ENCODE results near the gene TASP1. TPM values are rescaled to one million over a fixed set of nuclear protein-coding genes. Genes with fewer than 3 reads are reported as not detected.
A peak's percentile ranks its signal among the peaks of the same experiment; 100 is the strongest.
"Not testable (repeated sequence)": the region's sequence is repeated elsewhere in the genome, so short reads cannot be mapped to it uniquely, and the experiment has no call there.

TASP1 gene
- total RNA-seq, 1 donor from 2014 or later: 9.6 TPM

DNA sequence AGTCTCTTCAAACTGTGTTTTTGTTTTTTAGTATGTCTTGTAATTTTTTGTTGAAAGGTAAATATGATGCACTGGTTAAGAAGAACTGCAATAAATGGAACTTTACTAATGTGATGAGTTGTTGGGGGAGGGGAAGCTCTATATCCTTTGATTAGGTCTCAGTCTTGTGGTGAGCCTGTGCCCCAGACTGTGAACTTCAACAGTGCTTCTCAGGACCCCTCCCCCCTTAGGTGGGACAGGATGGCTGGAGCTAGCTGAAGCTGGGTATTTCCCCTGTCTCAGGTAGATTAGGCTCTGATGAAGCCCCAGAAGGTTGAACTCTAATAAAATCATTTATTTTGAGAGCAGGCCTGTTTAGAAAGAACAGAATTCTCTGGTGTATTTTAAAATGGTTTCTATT lies 31.4 kb upstream of the TASP1 start:
- DNase-seq (ENCODE audit: low spot score): no peak
- Mint-ChIP-seq H3K36me3 (ENCODE audit: low read depth) (no peaks in the 10 kb centered on the region), H3K4me1 (ENCODE audit: low read depth) (no peaks in the 10 kb centered on the region), H3K9me3 (no peaks in the 10 kb centered on the region), H3K4me3 (ENCODE audit: low read depth) (no peak overlapping the region), H3K27me3 (ENCODE audit: low read depth) (peaks cover 9% of the 10 kb centered on the region), H3K27ac (no peak overlapping the region)
- intact Hi-C loops (cut with micrococcal nuclease): no loop called here

DNA sequence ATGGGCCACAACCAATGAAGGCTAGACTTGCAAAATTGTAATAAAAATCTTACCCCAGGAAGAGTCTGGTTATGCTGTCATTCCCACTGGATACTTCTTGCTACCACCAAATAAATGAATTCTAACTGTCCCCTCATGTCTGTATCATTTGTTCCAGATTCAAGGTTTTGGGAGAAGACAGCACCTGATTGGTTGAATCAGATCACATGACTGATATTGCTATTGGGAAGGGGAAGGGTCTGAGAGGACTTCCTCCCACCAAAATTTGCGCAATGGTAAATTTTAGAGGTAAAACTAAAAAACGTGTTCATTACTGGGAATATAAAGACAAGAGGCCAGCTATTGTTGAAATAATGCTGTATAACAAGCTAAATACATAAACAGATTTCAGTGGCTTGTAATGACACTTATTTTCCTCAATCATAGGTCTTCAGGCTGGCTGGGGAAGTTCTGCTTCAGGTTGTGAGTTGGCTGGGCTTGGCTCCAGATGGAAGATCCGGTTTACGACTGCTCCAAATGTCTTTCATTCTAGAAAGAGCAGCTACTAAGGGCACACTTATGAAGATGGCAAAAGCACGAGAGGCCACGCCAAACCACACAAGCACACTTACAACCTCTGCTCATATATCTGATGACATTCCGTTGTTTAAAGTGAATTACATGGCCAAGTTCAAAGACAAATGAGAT lies 27.1 kb upstream of the TASP1 start:
- Mint-ChIP-seq H3K36me3 (ENCODE audit: low read depth) (no peaks in the 10 kb centered on the region), H3K4me3 (ENCODE audit: low read depth) (no peak overlapping the region), H3K27me3 (ENCODE audit: low read depth) (peaks cover 9% of the 10 kb centered on the region), H3K9me3 (no peaks in the 10 kb centered on the region), H3K27ac (no peak overlapping the region), H3K4me1 (ENCODE audit: low read depth) (no peaks in the 10 kb centered on the region)
- no peak for DNase-seq (ENCODE audit: low spot score)
- intact Hi-C loops (cut with micrococcal nuclease): no loop called here

DNA sequence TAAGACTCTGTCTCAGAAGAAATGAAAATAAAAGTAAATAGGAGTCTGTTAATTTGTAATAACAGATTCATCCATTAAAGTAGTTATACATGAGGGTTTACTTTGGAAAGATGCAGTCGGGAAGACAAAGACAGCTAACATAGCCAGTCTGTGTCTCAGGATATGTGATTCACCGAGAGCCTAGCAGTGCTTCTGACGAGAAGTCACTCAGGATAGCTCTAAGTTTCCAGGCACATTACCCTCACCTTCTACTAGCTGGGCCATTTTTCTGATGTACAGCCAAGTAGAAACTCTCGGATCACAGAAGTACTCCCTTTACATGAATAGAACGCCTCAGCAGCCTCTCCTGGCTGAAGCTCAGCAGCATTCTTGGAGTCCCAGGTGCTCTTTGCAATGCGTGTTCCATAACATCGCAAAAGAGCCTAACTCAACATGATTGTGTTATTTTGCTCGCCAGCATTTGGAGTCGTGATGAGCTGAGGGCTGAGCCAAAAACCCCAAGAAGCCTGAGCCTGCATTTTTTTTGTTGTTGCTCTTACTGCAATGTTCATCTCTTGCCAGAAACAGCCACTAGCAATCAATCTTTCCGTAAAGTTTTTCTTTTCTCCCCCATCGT lies 22.4 kb upstream of the TASP1 start:
- H3K4me1 Mint-ChIP-seq (ENCODE audit: low read depth): no peaks in the 10 kb centered on the region
- intact Hi-C loops (cut with micrococcal nuclease): no loop called here
- no peak for DNase-seq (ENCODE audit: low spot score)
- no peaks in the 10 kb centered on the region for H3K27me3 Mint-ChIP-seq (ENCODE audit: low read depth)
- H3K36me3 Mint-ChIP-seq (ENCODE audit: low read depth): no peaks in the 10 kb centered on the region
- no peak overlapping the region for H3K4me3 Mint-ChIP-seq (ENCODE audit: low read depth)
- H3K9me3 Mint-ChIP-seq: no peaks in the 10 kb centered on the region
- H3K27ac Mint-ChIP-seq: no peak overlapping the region

DNA sequence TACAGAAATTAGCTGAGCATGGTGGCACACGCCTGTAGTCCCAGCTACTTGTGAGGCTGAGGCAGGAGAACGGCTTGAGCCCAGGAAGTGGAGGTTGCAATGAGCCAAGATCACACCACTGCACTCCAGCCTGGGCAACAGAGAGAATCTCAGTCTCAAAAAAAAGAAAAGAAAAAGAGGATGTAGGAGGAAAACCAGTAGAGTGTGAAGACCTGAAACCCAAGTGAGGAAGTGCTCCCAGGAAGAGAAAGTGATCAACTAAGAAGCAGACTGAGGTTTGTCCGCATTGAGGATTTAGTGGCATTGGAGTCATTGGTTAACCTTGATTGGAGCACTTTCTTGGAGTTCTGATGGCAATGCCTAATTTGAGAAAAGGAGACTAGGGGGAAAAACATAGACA lies 20.6 kb upstream of the TASP1 start:
- no peak for DNase-seq (ENCODE audit: low spot score)
- H3K4me1 Mint-ChIP-seq (ENCODE audit: low read depth): no peaks in the 10 kb centered on the region
- no peak overlapping the region for H3K27ac Mint-ChIP-seq
- H3K9me3 Mint-ChIP-seq: no peaks in the 10 kb centered on the region
- intact Hi-C loops (cut with micrococcal nuclease): no loop called here
- peaks cover 2% of the 10 kb centered on the region for H3K27me3 Mint-ChIP-seq (ENCODE audit: low read depth)
- H3K36me3 Mint-ChIP-seq (ENCODE audit: low read depth): no peaks in the 10 kb centered on the region
- no peak overlapping the region for H3K4me3 Mint-ChIP-seq (ENCODE audit: low read depth)

DNA sequence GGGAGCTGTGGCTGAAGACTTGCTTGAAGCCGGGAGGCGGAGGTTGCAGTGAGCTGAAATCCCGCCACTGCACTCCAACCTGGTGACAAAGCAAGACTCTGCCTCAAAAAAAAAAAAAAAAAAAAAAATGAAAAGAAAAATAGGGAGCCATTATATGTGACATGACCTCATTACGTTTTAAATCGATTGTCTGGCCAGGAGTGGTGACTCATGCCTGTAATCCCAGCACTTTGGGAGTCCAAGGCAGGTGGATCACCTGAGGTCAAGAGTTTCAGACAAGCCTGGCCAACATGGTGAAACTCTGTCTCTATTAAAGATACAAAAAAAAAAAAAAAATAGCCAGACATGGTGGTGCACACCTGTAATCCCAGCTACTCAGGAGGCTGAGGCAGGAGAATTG lies 19.3 kb upstream of the TASP1 start:
- intact Hi-C loops (cut with micrococcal nuclease); H3K4me1 Mint-ChIP-seq (ENCODE audit: low read depth); H3K27me3 Mint-ChIP-seq (ENCODE audit: low read depth); H3K27ac Mint-ChIP-seq; H3K9me3 Mint-ChIP-seq; H3K36me3 Mint-ChIP-seq (ENCODE audit: low read depth); DNase-seq (ENCODE audit: low spot score); H3K4me3 Mint-ChIP-seq (ENCODE audit: low read depth): not testable (repeated sequence)

DNA sequence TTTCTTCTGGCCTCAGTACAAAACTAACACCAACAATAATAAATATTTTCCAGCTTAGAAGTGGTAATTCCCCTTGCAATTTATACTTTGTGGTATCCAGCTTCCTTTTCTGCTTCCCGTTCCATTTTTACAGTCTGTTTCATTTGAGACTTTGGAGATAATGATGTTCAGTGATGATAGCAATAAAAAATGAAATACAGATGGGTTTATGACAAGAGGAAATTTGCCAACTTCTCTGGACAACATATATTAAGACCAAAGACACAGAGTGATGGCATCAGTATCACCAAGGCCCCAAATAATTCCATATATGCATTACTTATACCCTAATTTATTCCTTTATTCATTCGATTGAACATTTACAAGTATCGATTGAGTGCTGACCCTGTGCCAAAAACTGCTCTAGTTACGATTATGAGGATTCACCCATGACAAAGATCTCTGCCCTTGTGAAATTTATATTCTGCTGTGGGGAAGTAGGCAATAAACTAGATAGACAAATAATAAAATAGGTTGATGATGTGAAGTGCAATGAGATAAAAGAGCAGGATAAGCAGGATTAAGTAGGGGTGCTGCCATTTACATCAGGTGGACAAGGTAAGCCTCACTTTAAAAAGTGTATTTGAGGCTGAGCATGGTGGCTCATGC lies 18.1 kb upstream of the TASP1 start:
- no peak for DNase-seq (ENCODE audit: low spot score)
- Mint-ChIP-seq H3K4me3 (ENCODE audit: low read depth) (no peak overlapping the region), H3K27ac (no peak overlapping the region), H3K4me1 (ENCODE audit: low read depth) (no peaks in the 10 kb centered on the region), H3K36me3 (ENCODE audit: low read depth) (no peaks in the 10 kb centered on the region), H3K9me3 (no peaks in the 10 kb centered on the region), H3K27me3 (ENCODE audit: low read depth) (peaks cover 5% of the 10 kb centered on the region)
- intact Hi-C loops (cut with micrococcal nuclease): no loop called here

DNA sequence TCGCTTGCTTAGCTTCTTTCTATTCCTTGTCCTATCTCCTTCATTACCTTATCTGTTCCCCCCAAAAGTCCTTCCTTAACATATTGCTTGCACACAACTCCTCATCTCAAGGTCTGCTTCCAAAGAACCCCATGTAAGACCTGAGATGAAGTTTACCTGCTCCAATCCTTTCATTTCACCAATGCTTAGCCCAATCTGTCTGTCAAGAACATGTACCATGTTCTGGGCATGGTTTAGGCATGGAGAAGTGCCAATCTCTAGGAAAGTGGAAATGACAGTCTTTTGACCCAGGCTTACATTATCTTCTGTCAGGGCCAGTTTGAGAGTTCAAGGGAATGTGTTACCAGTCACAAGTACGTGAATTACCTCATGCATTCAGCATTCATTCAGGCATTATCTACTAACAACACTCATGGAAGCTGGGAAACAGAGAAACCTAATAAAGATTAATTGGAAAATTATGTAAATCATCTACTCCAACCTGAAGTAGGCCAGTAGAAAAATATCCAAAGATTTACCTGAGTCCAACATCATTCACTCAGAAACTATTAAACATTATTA lies 15.8 kb upstream of the TASP1 start:
- no peaks in the 10 kb centered on the region for H3K9me3 Mint-ChIP-seq
- H3K36me3 Mint-ChIP-seq (ENCODE audit: low read depth): no peaks in the 10 kb centered on the region
- peaks cover 5% of the 10 kb centered on the region for H3K27me3 Mint-ChIP-seq (ENCODE audit: low read depth)
- intact Hi-C loops (cut with micrococcal nuclease): no loop called here
- no peaks in the 10 kb centered on the region for H3K4me1 Mint-ChIP-seq (ENCODE audit: low read depth)
- no peak for DNase-seq (ENCODE audit: low spot score)
- H3K4me3 Mint-ChIP-seq (ENCODE audit: low read depth): no peak overlapping the region
- H3K27ac Mint-ChIP-seq: no peak overlapping the region

DNA sequence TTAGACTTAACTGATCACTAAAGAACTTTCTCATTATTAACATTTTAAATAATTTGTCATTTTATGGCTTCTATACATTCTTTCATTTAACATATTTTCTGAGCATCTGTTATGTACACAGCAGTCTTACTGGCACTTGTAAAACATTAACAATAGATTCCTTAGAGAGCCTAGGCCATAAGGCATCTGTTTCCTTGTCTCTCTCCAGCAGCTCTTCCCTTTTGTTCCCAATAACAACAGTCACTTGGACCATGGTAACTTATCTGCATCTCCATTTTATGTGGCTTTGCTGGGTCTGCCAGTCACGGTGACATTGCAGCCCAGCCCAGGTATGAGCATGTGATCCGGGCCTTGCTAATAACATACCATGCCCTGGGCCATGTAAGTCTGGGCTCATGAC lies 11.7 kb upstream of the TASP1 start:
- H3K4me1 Mint-ChIP-seq (ENCODE audit: low read depth): no peaks in the 10 kb centered on the region
- H3K36me3 Mint-ChIP-seq (ENCODE audit: low read depth): no peaks in the 10 kb centered on the region
- no peak overlapping the region for H3K27ac Mint-ChIP-seq
- no peak overlapping the region for H3K4me3 Mint-ChIP-seq (ENCODE audit: low read depth)
- no peaks in the 10 kb centered on the region for H3K9me3 Mint-ChIP-seq
- DNase-seq (ENCODE audit: low spot score): no peak
- peaks cover 7% of the 10 kb centered on the region for H3K27me3 Mint-ChIP-seq (ENCODE audit: low read depth)
- intact Hi-C loops (cut with micrococcal nuclease): no loop called here

DNA sequence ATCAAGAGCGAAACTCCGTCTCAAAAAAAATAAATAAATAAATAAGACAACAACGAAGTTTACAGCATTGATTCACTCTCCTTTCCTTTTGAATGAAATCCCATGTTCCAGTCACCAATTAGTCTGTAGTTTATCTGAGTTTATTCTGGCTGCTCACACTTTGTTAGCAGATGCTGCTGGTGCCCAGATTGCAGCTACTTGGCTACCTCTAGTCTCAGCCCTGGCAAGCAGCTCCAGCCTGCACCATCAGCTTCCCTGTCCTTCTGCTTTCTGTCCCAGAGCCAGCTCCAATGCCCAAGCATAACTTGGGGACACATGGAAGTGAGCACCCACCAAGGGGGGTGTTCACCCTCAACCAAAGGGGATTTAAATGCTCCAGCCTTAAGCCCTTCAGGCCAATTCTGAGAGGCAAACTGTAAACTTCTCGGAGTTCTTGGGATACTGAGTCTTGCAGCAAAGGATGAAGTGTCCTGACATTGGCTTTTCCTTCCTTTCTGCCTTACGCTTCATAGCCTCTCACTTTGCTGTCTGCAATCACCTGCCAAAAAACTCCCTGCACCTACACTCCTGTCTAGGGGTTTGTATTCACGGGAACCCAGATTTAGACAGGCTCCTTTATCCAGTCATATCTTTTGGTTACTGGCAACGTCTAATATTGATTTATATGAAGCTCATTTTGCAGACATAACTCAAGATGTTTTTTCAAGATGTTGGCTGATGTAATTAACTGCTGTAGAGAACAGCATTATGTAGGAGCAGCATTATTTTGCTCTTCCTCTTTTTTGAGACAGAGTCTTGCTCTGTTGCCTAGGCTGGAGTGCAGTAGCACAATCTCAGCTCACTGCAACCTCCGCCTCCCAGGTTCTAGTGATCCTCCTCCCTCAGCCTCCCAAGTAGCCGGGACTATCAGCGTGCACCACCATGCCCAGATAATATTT lies 9.8 kb upstream of the TASP1 start:
- Mint-ChIP-seq H3K9me3 (no peaks in the 10 kb centered on the region), H3K27me3 (ENCODE audit: low read depth) (peaks cover 9% of the 10 kb centered on the region), H3K4me3 (ENCODE audit: low read depth) (no peak overlapping the region), H3K27ac (no peak overlapping the region), H3K4me1 (ENCODE audit: low read depth) (no peaks in the 10 kb centered on the region), H3K36me3 (ENCODE audit: low read depth) (no peaks in the 10 kb centered on the region)
- DNase-seq (ENCODE audit: low spot score): no peak
- intact Hi-C loops (cut with micrococcal nuclease): no loop called here

DNA sequence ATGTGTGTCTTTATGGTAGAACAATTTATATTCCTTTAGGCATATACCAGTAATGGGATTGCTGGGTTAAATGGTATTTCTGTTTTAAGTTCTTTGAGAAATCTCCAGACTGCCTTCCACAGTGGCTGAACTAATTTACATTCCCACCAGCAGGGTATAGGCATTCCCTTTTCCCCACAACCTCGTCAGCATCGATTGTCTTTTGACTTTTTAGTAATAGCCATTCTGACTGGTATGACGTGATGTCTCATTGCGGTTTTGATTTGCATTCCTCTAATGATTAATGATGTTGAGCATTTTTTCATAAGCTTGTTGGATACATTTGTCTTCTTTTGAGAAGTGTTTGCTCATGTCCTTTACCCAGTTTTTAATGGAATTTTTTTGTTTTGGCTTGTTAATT lies 5.3 kb upstream of the TASP1 start:
- H3K27ac Mint-ChIP-seq: no peak overlapping the region
- H3K27me3 Mint-ChIP-seq (ENCODE audit: low read depth): peaks cover 12% of the 10 kb centered on the region
- intact Hi-C loops (cut with micrococcal nuclease): no loop called here
- DNase-seq (ENCODE audit: low spot score): no peak
- no peaks in the 10 kb centered on the region for H3K9me3 Mint-ChIP-seq
- H3K36me3 Mint-ChIP-seq (ENCODE audit: low read depth): no peaks in the 10 kb centered on the region
- no peak overlapping the region for H3K4me3 Mint-ChIP-seq (ENCODE audit: low read depth)
- H3K4me1 Mint-ChIP-seq (ENCODE audit: low read depth): peaks cover 3% of the 10 kb centered on the region

DNA sequence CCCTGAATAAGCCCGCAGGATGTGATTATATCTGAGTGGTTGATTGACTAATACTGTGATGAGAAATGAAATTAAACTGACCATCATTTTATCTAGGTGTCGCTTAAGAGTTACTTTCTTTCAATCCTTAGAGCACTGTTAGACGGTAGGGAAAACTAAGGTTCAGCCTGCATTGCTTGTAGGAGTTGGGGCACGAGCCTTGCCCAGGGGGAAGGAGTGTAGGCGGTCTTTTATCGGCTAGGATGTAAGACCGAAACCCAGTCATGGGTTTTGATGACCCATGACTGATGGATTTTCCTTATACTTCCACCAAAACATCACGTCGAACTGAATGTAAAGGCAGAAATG lies 392 bp upstream of the TASP1 start:
- Mint-ChIP-seq H3K27me3 (ENCODE audit: low read depth) (peaks cover 5% of the 10 kb centered on the region), H3K36me3 (ENCODE audit: low read depth) (peaks cover 3% of the 10 kb centered on the region), H3K4me3 (ENCODE audit: low read depth) (peak overlapping the region; percentile 95), H3K27ac (peak overlapping the region; percentile 72), H3K4me1 (ENCODE audit: low read depth) (peaks cover 21% of the 10 kb centered on the region), H3K9me3 (no peaks in the 10 kb centered on the region)
- no peak for DNase-seq (ENCODE audit: low spot score)
- intact Hi-C loops (cut with micrococcal nuclease): loop anchor here (5.0 to 10.0 kb wide), 4 partner anchors 76 to 392 kb away; partner anchors contain the start of gene NDUFAF5

DNA sequence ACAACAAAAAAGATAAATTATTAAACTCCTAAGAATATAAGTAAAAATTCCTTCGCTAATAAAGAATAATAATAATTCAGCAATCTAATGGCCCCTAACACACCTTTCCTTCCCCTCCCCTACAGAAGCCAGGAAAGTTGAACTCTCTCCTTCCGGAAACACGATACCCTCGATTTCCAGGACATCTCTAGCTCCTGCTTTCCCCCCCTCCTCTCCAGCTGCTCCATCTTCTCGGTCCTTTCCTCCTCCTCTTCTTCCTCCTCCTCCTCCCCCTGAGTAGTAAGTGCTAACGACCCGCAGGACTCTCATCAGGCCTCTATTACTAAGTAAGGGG lies 603 bp downstream of the TASP1 start:
- Mint-ChIP-seq H3K27me3 (ENCODE audit: low read depth) (peaks cover 3% of the 10 kb centered on the region), H3K27ac (peak overlapping the region; percentile 69), H3K4me1 (ENCODE audit: low read depth) (peaks cover 21% of the 10 kb centered on the region), H3K36me3 (ENCODE audit: low read depth) (peaks cover 3% of the 10 kb centered on the region), H3K9me3 (no peaks in the 10 kb centered on the region), H3K4me3 (ENCODE audit: low read depth) (peak overlapping the region; percentile 95)
- no peak for DNase-seq (ENCODE audit: low spot score)
- intact Hi-C loops (cut with micrococcal nuclease): loop anchor here (5.0 to 10.0 kb wide), 4 partner anchors 77 to 391 kb away; partner anchors contain the start of gene NDUFAF5

All from activated T-helper 2 cell treated with anti-CD3 and anti-CD28 coated beads, Interferon-gamma antibody, Interleukin-2, Interleukin-4, amounts not matched to agents 10 μg/mL and 5 μg/mL and 100 μg/mL, durations not matched to agents 14 hours and 24 hours and 36 hours (primary cell).